Sigmoid colon (tissue), 7 donors: ENCODE measurements around the gene PAOX. TPM values are rescaled to one million over a fixed set of nuclear protein-coding genes. Genes with fewer than 3 reads are reported as not detected.

Experiments
- DNase-seq: peaks from one replicate; pipeline ENCODE4 v3.0.0-alpha.2; 2019
- H3K27ac ChIP-seq, 4 donors: fragments of 200-600 bp; sonication (generic); one replicate each; pipeline ENCODE4 v1.5.1; 2016 to 2019; ENCODE audit warnings: mild to moderate bottlenecking in 1 of 4
- H3K27me3 ChIP-seq, 3 donors: fragments of 200-600 bp; sonication (generic); one replicate each; pipeline ENCODE4 v1.5.1; 2019; ENCODE audit warnings: mild to moderate bottlenecking in 1 of 3
- H3K36me3 ChIP-seq, 4 donors: fragments of 200-600 bp; sonication (generic); one replicate each; pipeline ENCODE4 v1.5.1; 2016 to 2019
- H3K4me1 ChIP-seq, 4 donors: fragments of 200-600 bp; sonication (generic); one replicate each; pipeline ENCODE4 v1.5.1; 2017 to 2019
- H3K4me3 ChIP-seq, 4 donors: fragments of 200-600 bp; sonication (generic); one replicate each; pipeline ENCODE4 v1.5.1; 2017 to 2019; ENCODE audit warnings: mild to moderate bottlenecking in 2 of 4, moderate library complexity in 1 of 4
- H3K9me3 ChIP-seq, 4 donors: fragments of 200-600 bp in 3 of 4; sonication (generic) in 3 of 4; one replicate each; pipeline versions ENCODE4 v1.5.1 to v1.6.1; 2013 to 2019
- EP300 ChIP-seq, 4 donors: sonication (generic); formaldehyde crosslinking; IDR thresholded peaks; one replicate each; pipeline ENCODE4 v1.6.1; 2017; ENCODE audit warnings: antibody characterized with exemption in 4 of 4
- POLR2A ChIP-seq, 2 donors: fragments of 450-650 bp; IDR thresholded peaks; one replicate each; pipeline ENCODE4 v1.6.1; 2016; ENCODE audit warnings: antibody characterized with exemption in 2 of 2, mild to moderate bottlenecking in 2 of 2, moderate library complexity in 2 of 2
- POLR2AphosphoS5 ChIP-seq, 4 donors: sonication (generic); formaldehyde crosslinking; IDR thresholded peaks; one replicate each; pipeline ENCODE4 v1.6.1; 2017; ENCODE audit warnings: antibody characterized with exemption in 4 of 4
- WGBS, 2 donors: extraction: QIAGEN DNeasy Blood & Tissue Kit; methylation state at CpG; one replicate each; pipeline ENCODE4 v1.1.7; 2013; 5-methylcytosine and 5-hydroxymethylcytosine counted together
- intact Hi-C: fragments of 100-400 bp; cut with DNase I; formaldehyde crosslinking; loops from one replicate; pipeline ENCODE4 v1.15.1; 2023
- polyA plus RNA-seq, 3 donors: library from polyadenylated mRNA; stranded (reverse); fragments of 200-250 nt; gene quantifications; one replicate each; pipeline ENCODE4 v1.2.3, GENCODE V29; 2013
- total RNA-seq, 4 donors: library from RNA; depleted of rRNA; stranded (reverse); fragments of >200 nt; gene quantifications; one replicate each; pipeline ENCODE4 v1.1.0, GENCODE V29; 2016
- TF ChIP-seq, protein P1 (sequence below), 4 experiments: fragments of 450-650 bp in 3 of 4; fragments of 200-600 bp in 1 of 4; IDR thresholded peaks; one replicate each; pipeline ENCODE4 v1.5.1; 2016 to 2019; ENCODE audit warnings: antibody characterized with exemption in 4 of 4, mild to moderate bottlenecking in 3 of 4, moderate library complexity in 2 of 4
- donor health status: healthy with polysubstance abuse.
- donor health status: Bipolar disorder and iron deficiency.
- donor health status: healthy.

PAOX gene
- total and polyA plus RNA-seq, 7 donors, result 5.4 to 11.8 (median 8.7) TPM

DNA sequence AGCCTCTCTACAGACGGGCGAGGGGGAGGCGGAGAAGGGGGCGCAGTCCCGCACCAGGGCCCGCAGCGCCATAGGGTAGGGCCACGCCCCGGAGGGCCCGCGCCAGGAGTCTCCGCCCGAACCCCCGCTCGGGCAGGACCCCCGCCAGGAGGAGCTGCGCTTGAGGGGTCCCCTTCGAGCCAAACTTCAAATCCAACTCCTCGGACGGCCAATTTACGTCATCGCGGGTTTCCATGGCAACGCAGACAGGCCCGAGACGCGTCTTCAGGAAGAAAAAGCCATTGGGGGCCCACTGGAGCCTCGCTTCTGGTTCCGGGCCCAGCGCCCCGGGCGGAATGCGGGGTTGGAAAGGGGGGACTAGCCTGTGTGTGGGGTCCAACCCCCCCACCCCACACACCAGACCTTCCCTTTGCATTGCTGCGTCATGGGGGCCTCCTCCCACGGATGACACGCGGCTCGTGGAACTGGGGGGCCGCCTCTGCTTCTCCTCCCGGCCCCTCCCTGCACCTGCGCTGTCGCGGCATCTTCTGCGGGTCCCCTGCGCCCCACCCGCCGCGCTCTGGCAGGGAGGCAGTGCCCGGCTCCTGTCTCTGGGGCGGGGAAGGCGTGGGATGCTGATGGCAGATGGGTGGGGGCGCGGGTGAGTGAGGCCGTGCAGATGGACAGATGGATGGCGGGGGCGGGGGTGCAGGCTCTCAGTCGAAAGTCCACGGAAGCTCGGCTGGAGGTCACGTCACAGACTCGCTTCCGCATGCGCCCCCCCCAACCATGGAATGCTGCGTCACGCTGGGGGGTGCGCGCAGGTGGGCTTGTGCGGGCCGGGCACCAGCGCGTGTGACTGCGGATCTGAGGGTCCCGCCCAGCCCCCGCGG, 43.6 kb upstream of the PAOX start:
- no peaks in the 10 kb centered on the region for H3K36me3 ChIP-seq

DNA sequence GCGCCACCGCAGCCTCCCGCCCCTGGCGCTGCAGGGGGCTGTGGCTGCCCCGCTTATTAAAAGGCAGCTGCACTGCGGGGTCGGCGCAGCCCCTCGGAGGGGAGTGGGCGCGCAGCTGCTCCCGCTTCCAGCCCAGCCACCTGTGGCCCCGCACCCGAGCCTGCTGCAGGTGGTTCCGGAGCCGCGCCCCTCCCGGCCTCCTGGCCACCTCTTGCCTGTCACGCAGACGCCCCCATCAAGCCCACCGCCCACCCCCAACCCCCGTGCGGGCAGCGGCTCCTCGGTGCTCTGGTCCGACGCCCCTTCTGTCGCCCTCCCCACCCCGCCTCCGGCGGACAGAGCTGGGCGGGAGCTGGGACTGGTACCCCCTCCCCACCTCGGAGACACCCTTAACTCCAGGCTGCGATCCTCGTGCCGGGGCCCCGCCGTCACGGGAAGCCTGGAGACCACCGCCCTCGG, 42.9 kb upstream of the PAOX start:
- Histone ChIP-seq H3K9me3 (no peaks in the 10 kb centered on the region), H3K4me3 (peak overlapping the region; percentile 10 to 45 (median 35)), H3K27me3 (peaks cover 27 to 91% (median 68%) of the 10 kb centered on the region in 3 donors), H3K27ac (no peak overlapping the region), H3K36me3 (no peaks in the 10 kb centered on the region), H3K4me1 (peaks cover 0 to 25% (median 23%) of the 10 kb centered on the region in 4 donors)
- no peak for DNase-seq
- 4 to 5% methylated on average over 41 of the region's 41 CpGs for WGBS, 2 donors
- TF ChIP-seq, protein P1, sequence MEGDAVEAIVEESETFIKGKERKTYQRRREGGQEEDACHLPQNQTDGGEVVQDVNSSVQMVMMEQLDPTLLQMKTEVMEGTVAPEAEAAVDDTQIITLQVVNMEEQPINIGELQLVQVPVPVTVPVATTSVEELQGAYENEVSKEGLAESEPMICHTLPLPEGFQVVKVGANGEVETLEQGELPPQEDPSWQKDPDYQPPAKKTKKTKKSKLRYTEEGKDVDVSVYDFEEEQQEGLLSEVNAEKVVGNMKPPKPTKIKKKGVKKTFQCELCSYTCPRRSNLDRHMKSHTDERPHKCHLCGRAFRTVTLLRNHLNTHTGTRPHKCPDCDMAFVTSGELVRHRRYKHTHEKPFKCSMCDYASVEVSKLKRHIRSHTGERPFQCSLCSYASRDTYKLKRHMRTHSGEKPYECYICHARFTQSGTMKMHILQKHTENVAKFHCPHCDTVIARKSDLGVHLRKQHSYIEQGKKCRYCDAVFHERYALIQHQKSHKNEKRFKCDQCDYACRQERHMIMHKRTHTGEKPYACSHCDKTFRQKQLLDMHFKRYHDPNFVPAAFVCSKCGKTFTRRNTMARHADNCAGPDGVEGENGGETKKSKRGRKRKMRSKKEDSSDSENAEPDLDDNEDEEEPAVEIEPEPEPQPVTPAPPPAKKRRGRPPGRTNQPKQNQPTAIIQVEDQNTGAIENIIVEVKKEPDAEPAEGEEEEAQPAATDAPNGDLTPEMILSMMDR (IDR thresholded peaks at IDR 0.05), result no peak
- TF ChIP-seq POLR2A (IDR thresholded peaks at IDR 0.05) (no peak), POLR2AphosphoS5 (IDR thresholded peaks at IDR 0.05) (no peak), EP300 (IDR thresholded peaks at IDR 0.05) (no peak)
- intact Hi-C loops, result no loop called here

More for the DNA sequence above, 43.6 kb upstream of the PAOX start:
- peaks cover 27 to 90% (median 70%) of the 10 kb centered on the region in 3 donors for H3K27me3 ChIP-seq
- TF ChIP-seq POLR2AphosphoS5 (IDR thresholded peaks at IDR 0.05), result no peak
- peak overlapping the region; percentile 10 to 45 (median 35) for H3K4me3 ChIP-seq
- 2 to 3% methylated on average over 75 of the region's 75 CpGs for WGBS, 2 donors
- no peaks in the 10 kb centered on the region for H3K9me3 ChIP-seq
- H3K27ac ChIP-seq, result no peak overlapping the region
- intact Hi-C loops, result no loop called here
- DNase-seq, result no peak
- H3K4me1 ChIP-seq, result peaks cover 0 to 25% (median 23%) of the 10 kb centered on the region in 4 donors

DNA sequence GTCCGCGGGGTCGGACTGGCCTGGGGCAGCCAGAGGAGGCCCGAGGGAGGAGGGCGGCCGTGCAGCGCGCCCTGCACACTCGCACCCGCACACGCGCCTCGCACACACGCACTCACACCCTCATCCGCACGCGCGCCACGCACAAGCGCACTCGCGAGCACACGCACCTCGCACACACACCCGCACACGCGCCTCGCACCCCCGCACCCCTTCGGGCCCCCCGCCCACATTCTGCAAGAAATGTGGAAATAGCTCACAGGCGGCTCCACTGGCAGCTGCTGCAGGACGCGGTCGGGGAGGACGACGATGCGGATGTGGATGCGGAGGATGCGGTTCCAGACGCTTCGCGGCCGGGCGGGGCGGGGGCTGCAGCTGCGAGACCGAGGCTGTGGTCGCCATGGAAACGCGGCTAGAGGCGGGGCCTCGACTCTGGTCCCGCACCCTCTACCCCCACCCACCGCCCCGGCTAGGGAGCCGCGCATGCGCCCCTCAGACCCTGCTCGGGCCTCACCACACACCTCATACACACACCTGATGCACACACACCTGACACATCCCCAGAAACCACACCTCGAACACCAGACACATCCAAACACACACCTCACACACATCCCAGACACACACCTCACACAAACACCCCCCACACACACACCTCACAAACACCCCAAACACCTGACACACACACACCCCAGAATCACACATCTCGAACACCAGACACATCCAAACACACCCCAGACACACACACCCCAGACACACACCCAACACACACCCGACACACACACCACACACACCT, 42.3 kb upstream of the PAOX start, which contains the start of gene CALY:
CALY (minus strand) TSS at position 320 of the 793 bp plus-strand sequence. CDS start 7,907 bp downstream, outside the sequence.
- Histone ChIP-seq H3K27me3 (peaks cover 27 to 91% (median 61%) of the 10 kb centered on the region in 3 donors), H3K36me3 (no peaks in the 10 kb centered on the region), H3K9me3 (no peaks in the 10 kb centered on the region), H3K27ac (no peak within 1 kb of the TSS), H3K4me1 (peaks cover 0 to 25% (median 23%) of the 10 kb centered on the region in 4 donors), H3K4me3 (peak within 1 kb of the TSS; percentile 10 to 45 (median 35))
- intact Hi-C loops, result no loop called here
- TF ChIP-seq POLR2AphosphoS5 (IDR thresholded peaks at IDR 0.05), result no peak
- TF ChIP-seq, protein P1 (IDR thresholded peaks at IDR 0.05), result no peak
- TF ChIP-seq POLR2A (IDR thresholded peaks at IDR 0.05), result no peak
- TF ChIP-seq EP300 (IDR thresholded peaks at IDR 0.05), result no peak
- WGBS, 2 donors, result 14% methylated on average over 63 of the region's 63 CpGs
- no peak for DNase-seq

DNA sequence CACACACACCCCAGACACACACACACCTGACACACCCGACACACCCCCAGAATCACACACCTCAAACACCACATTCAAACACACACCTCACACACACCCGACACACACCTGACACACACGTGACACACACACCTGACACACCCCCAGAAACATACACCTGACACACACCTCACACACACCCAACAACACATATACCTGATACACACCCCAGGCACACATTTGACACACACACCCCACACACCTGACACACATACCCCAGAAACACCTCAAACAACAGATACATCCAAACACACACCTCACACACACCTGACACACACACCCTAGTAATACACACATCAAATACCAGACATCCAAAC, 41.7 kb upstream of the PAOX start:
- Histone ChIP-seq H3K27me3 (peaks cover 24 to 91% (median 56%) of the 10 kb centered on the region in 3 donors), H3K36me3 (no peaks in the 10 kb centered on the region), H3K9me3 (no peaks in the 10 kb centered on the region), H3K4me1 (peaks cover 0 to 25% (median 23%) of the 10 kb centered on the region in 4 donors), H3K4me3 (no peak overlapping the region), H3K27ac (no peak overlapping the region)
- intact Hi-C loops, result no loop called here
- DNase-seq, result no peak
- 22 to 76% methylated on average over 3 of the region's 3 CpGs for WGBS, 2 donors
- TF ChIP-seq, protein P1 (IDR thresholded peaks at IDR 0.05), result no peak
- TF ChIP-seq POLR2A (IDR thresholded peaks at IDR 0.05) (no peak), EP300 (IDR thresholded peaks at IDR 0.05) (no peak), POLR2AphosphoS5 (IDR thresholded peaks at IDR 0.05) (no peak)
